SW 1271 (cell line): ENCODE data around the gene HERC2.
A peak's percentile ranks its signal among the peaks of the same experiment; 100 is the strongest.
"Not testable (repeated sequence)": the region's sequence is repeated elsewhere in the genome, so short reads cannot be mapped to it uniquely, and the experiment has no call there.

Source experiments
- DNase-seq, 2 experiments: peaks; one replicate each; lab custom pipeline; 2025; lab: John Stamatoyannopoulos, UW

Gene HERC2

GRCh38 chr15:28129231-28129848 lies 192.6 kb downstream of the HERC2 start:
- DNase-seq = no peak

- DNase-seq = no peak
These were observed 193.9 kb downstream of the HERC2 start for GRCh38 chr15:28128031-28128430.

- DNase-seq = no peak
These were observed 194.9 kb downstream of the HERC2 start for GRCh38 chr15:28127036-28127435.

- DNase-seq = peak in 1 of 2 experiments; percentile 3
These were observed 196.0 kb downstream of the HERC2 start for GRCh38 chr15:28125673-28126651.

GRCh38 chr15:28124841-28125240 lies 197.1 kb downstream of the HERC2 start:
- no peak for DNase-seq

GRCh38 chr15:28123408-28124023 lies 198.5 kb downstream of the HERC2 start:
- peak in 1 of 2 experiments; percentile 4 for DNase-seq

GRCh38 chr15:28122038-28122949 lies 199.7 kb downstream of the HERC2 start:
- DNase-seq = no peak

- DNase-seq = not testable (repeated sequence)
These were observed 200.4 kb downstream of the HERC2 start for GRCh38 chr15:28121577-28121976.

- no peak for DNase-seq
These were observed 201.7 kb downstream of the HERC2 start for GRCh38 chr15:28120359-28120640.

GRCh38 chr15:28118531-28118930 lies 203.4 kb downstream of the HERC2 start:
- no peak for DNase-seq

- no peak for DNase-seq
These were observed 203.9 kb downstream of the HERC2 start for GRCh38 chr15:28118083-28118482.

GRCh38 chr15:28117432-28117990 lies 204.5 kb downstream of the HERC2 start:
- no peak for DNase-seq

GRCh38 chr15:28116521-28117431 lies 205.2 kb downstream of the HERC2 start:
- DNase-seq = no peak

- DNase-seq = no peak
These were observed 206.1 kb downstream of the HERC2 start for GRCh38 chr15:28115871-28116270.

- DNase-seq = no peak
These were observed 207.0 kb downstream of the HERC2 start for GRCh38 chr15:28114721-28115622.

- DNase-seq = no peak
These were observed 207.9 kb downstream of the HERC2 start for GRCh38 chr15:28114114-28114455.

GRCh38 chr15:28113394-28114113 lies 208.4 kb downstream of the HERC2 start:
- DNase-seq = no peak

GRCh38 chr15:28112962-28113361 lies 209.0 kb downstream of the HERC2 start:
- no peak for DNase-seq
